Thymus (tissue), 14 donors: ENCODE results near the gene CFHR1. TPM values are rescaled to one million over a fixed set of nuclear protein-coding genes. Genes with fewer than 3 reads are reported as not detected.
"Not testable (repeated sequence)": the region's sequence is repeated elsewhere in the genome, so short reads cannot be mapped to it uniquely, and the experiment has no call there.

ENCODE experiments used
- DNase-seq, 9 donors: peaks; one replicate each; pipeline ENCODE4 v3.0.0-alpha.2; 2013; ENCODE audit warnings: low spot score in 9 of 9, low read depth in 6 of 9, missing footprints in 1 of 9
- H3K27ac ChIP-seq, 2 donors: one replicate each; pipeline ENCODE4 v1.5.1; 2013; ENCODE audit warnings: control low read depth in 1 of 2, low read depth in 1 of 2, low read length in 1 of 2, mild to moderate bottlenecking in 1 of 2, moderate library complexity in 1 of 2
- H3K27me3 ChIP-seq, 2 donors: one replicate each; pipeline ENCODE4 v1.5.1; 2013; ENCODE audit warnings: low read length in 1 of 2; ENCODE audit not compliant: control insufficient read depth in 2 of 2, insufficient read depth in 1 of 2
- H3K36me3 ChIP-seq, 2 donors: one replicate each; pipeline ENCODE4 v1.5.1; 2013; ENCODE audit warnings: low read length in 1 of 2, mild to moderate bottlenecking in 1 of 2, moderate library complexity in 1 of 2; ENCODE audit not compliant: control insufficient read depth in 2 of 2, insufficient read depth in 2 of 2
- H3K4me1 ChIP-seq, 2 donors: one replicate each; pipeline ENCODE4 v1.5.1; 2013; ENCODE audit warnings: low read length in 2 of 2; ENCODE audit not compliant: control insufficient read depth in 2 of 2, insufficient read depth in 2 of 2
- H3K4me3 ChIP-seq, 2 donors: one replicate each; pipeline ENCODE4 v1.5.1; 2013; ENCODE audit warnings: low read length in 2 of 2, control low read depth in 1 of 2, mild to moderate bottlenecking in 1 of 2
- H3K9me3 ChIP-seq, 2 donors: one replicate each; pipeline ENCODE4 v1.5.1; 2013; ENCODE audit warnings: low read length in 1 of 2, mild to moderate bottlenecking in 1 of 2; ENCODE audit not compliant: control insufficient read depth in 2 of 2, insufficient read depth in 1 of 2
- WGBS: extraction: QIAGEN DNeasy Blood & Tissue Kit; methylation state at CpG from one replicate; pipeline ENCODE4 v1.1.7; 2013; 5-methylcytosine and 5-hydroxymethylcytosine counted together
- long read RNA-seq, 10 donors: transcript quantifications; one replicate each; lab custom pipeline, GENCODE V29; 2026
- polyA plus RNA-seq: library from polyadenylated mRNA; stranded (reverse); fragments of 200-250 nt; gene quantifications from one replicate; pipeline ENCODE4 v1.2.3, GENCODE V29; 2013
- total RNA-seq: library from RNA; stranded (reverse); fragments of 120-200 nt; gene quantifications from one replicate; pipeline ENCODE4 v1.2.4, GENCODE V29; 2013
- donor health status: healthy.

The CFHR1 gene
- total RNA-seq (1.3 TPM), polyA plus RNA-seq (0.09 TPM)
- long read RNA-seq, donor 1, result 0 reads
- long read RNA-seq, donor 2, result 0 reads
- long read RNA-seq, donor 3, result 0 reads
- long read RNA-seq, donor 4, result 0 reads
- long read RNA-seq, donor 5, result 0 reads
- long read RNA-seq, donor 6, result 0 reads
- long read RNA-seq, donor 7, result 0 reads
- long read RNA-seq, donor 8, result 0 reads
- long read RNA-seq, donor 9, result 0 reads
- long read RNA-seq, donor 10, result 0 reads

DNA sequence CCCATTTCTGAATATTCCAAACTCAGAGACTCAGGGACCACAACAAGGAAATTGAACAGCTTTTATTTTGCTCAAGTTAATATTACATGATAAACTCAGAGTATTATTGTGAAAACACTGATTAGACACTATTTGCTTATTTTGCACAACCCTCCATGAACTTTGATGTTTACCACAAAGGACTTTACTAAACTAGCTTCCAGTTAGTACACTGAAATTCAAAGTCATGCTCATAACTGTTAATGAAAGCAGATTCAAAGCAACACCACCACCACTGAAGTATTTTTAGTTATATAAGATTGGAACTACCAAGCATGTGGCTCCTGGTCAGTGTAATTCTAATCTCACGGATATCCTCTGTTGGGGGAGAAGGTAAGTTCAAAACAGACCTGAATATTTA is at the start of gene CFHR1:
TSS of gene CFHR1 (plus strand) at position 201 of the 400 bp plus-strand sequence. CDS start at position 315, 114 bp downstream.
- H3K4me1 ChIP-seq, H3K4me3 ChIP-seq, H3K27me3 ChIP-seq, H3K36me3 ChIP-seq, DNase-seq, H3K27ac ChIP-seq, H3K9me3 ChIP-seq: not testable (repeated sequence)
- WGBS, result no CpG with 5 or more reads among the region's 1 CpG

DNA sequence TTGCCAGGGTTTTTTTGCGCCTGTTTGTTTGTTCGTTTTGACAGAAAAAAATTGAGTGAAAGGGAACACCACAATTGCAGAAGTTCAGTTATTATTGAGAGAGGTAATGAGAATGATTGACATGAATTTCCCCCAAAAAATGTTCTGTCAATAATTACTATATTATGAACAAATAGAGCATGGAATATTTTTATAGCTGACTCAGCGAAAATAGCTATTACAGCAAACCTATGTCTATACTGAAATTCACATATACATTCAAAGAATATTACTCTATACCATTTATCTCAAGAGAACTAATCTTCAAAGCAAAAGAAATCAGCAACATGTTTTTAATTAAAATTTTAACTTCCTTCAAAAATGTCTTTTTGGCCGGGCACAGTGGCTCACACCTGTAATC is 49.7 kb upstream of the CFHR1 start:
- not testable (repeated sequence) for H3K4me1 ChIP-seq, H3K4me3 ChIP-seq, H3K36me3 ChIP-seq, DNase-seq, H3K27ac ChIP-seq, H3K9me3 ChIP-seq, H3K27me3 ChIP-seq
- WGBS, result 100% methylated on average over 4 of the region's 4 CpGs

DNA sequence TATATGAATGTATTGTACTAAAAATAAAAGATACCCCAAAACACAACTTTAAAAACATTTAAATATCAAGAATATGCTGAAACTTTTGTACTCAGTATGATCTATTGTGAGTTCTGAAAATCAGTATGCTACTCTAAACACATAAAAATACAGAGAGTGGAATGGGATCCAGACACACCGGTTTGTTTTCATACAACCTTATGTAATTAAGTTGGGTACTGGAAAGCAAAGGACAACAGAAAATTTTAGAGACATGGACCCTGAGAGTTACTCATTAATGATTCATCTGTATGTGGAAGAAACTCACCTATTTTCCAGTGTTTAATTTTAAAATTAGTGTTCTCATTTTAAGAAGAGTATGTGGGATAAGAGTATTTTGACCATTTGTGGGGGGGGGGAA is 45.8 kb upstream of the CFHR1 start:
- Histone ChIP-seq H3K27ac (no peak overlapping the region), H3K4me3 (no peak overlapping the region), H3K9me3 (no peaks in the 10 kb centered on the region), H3K36me3 (no peaks in the 10 kb centered on the region), H3K27me3 (no peaks in the 10 kb centered on the region), H3K4me1 (no peaks in the 10 kb centered on the region)
- WGBS, result 95% methylated on average over 1 of the region's 1 CpG
- DNase-seq, result no peak

DNA sequence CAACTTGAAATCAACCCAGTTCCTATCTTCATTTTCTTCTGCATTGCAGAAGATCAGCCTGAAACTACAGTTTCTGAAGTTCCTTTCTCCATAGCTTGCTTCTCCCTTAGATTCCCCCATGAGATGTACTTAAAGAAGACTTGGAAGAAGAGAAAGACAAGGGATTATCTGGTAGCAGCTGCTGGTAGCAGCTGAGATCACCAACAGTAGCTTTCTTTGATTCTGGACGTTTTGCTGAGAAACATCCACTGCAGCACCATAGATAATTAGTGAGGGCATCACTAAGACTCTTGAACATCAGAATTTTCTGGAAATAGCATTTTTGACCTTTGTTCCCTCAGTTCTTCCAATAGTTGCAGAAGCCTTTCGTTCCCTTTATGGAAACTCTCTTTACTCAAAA is 45.4 kb upstream of the CFHR1 start:
- 81% methylated on average over 2 of the region's 2 CpGs for WGBS

DNA sequence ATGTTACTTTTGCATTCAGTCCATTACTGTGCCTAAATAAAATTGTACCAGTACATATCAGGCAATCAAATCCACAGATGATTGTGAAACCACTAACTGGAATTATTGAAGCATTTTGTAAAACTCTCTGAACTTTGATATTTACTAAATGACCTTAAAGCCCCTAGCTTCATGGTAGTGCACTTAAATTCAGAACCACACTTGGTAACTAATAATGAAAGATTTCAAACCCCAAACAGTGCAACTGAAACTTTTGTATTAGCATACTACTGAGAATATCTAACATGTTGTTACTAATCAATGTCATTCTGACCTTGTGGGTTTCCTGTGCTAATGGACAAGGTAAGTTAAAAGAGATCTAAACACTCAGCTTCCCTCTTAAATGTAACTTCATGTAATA is 44.9 kb upstream of the CFHR1 start, which contains the start of gene CFHR3:
TSS of gene CFHR3 (plus strand) at position 238 of the 400 bp plus-strand sequence. CDS start at position 285, 47 bp downstream.
- H3K4me3 ChIP-seq, result no peak within 1 kb of the TSS
- no peaks in the 10 kb centered on the region for H3K4me1 ChIP-seq
- no peak for DNase-seq
- H3K9me3 ChIP-seq, result no peaks in the 10 kb centered on the region
- H3K36me3 ChIP-seq, result no peaks in the 10 kb centered on the region
- no peak within 1 kb of the TSS for H3K27ac ChIP-seq
- no peaks in the 10 kb centered on the region for H3K27me3 ChIP-seq

More for the DNA sequence above, 45.4 kb upstream of the CFHR1 start:
- no peaks in the 10 kb centered on the region for H3K9me3 ChIP-seq
- H3K27me3 ChIP-seq, result no peaks in the 10 kb centered on the region
- no peak overlapping the region for H3K27ac ChIP-seq
- no peak for DNase-seq
- H3K4me3 ChIP-seq, result no peak overlapping the region
- H3K36me3 ChIP-seq, result no peaks in the 10 kb centered on the region
- H3K4me1 ChIP-seq, result no peaks in the 10 kb centered on the region

DNA sequence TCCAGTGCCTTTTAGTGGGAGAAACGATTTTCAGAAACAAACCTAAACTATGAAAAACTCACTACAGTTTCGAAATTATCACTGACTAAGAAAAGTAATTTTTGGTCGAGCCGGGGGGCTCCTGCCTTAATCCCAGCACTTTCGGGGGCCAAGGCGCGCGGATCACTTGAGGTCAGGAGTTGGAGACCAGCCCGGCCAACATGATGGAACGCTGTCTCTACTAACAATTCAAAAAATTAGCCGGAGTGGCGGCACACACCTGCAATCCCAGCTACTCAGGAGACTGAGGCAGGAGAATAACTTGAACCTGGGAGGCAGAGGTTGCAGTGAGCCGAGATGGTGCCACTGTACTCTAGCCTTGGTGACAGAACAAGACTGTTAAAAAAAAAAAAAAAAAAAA is 41.9 kb upstream of the CFHR1 start:
- Histone ChIP-seq H3K36me3 (no peaks in the 10 kb centered on the region), H3K27me3 (no peaks in the 10 kb centered on the region), H3K9me3 (no peaks in the 10 kb centered on the region), H3K27ac (no peak overlapping the region), H3K4me1 (no peaks in the 10 kb centered on the region), H3K4me3 (no peak overlapping the region)
- 93% methylated on average over 13 of the region's 13 CpGs for WGBS
- DNase-seq, result no peak

DNA sequence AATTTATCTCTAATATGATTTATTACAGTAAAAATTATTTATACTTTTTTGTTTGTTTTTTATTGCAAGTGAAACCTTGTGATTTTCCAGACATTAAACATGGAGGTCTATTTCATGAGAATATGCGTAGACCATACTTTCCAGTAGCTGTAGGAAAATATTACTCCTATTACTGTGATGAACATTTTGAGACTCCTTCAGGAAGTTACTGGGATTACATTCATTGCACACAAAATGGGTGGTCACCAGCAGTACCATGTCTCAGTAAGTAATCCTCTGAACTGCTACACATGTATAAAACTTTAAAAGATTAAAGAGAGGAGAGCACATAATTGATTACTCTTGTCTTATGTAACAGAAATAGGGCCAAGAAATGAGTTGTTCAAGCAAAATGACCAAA is 40.4 kb upstream of the CFHR1 start:
- no peaks in the 10 kb centered on the region for H3K9me3 ChIP-seq
- H3K36me3 ChIP-seq, result no peaks in the 10 kb centered on the region
- no peak overlapping the region for H3K27ac ChIP-seq
- no peaks in the 10 kb centered on the region for H3K27me3 ChIP-seq
- H3K4me3 ChIP-seq, result no peak overlapping the region
- no peaks in the 10 kb centered on the region for H3K4me1 ChIP-seq
- WGBS, result 100% methylated on average over 1 of the region's 1 CpG
- no peak for DNase-seq

DNA sequence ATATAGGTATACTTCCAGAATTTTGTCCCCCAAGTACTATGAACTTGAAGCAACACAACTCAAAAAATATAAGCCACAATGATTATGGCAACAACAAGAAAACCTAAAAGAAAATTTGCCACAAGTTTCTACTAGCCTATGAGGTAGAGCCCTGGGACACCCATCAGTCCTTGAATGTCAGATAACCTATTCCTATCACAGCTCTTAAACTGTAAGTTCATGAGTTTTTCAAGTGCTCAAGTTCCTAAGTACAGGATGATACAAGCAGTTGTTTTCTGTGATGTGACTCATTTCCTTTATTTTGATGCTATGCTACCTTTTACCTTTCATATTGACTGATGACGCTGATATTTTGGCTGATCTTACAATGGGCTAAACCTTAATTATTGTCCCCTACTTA is 28.3 kb upstream of the CFHR1 start:
- H3K4me3 ChIP-seq, H3K36me3 ChIP-seq, H3K27ac ChIP-seq, DNase-seq, H3K27me3 ChIP-seq, H3K4me1 ChIP-seq, H3K9me3 ChIP-seq: not testable (repeated sequence)
- WGBS, result 100% methylated on average over 1 of the region's 1 CpG

DNA sequence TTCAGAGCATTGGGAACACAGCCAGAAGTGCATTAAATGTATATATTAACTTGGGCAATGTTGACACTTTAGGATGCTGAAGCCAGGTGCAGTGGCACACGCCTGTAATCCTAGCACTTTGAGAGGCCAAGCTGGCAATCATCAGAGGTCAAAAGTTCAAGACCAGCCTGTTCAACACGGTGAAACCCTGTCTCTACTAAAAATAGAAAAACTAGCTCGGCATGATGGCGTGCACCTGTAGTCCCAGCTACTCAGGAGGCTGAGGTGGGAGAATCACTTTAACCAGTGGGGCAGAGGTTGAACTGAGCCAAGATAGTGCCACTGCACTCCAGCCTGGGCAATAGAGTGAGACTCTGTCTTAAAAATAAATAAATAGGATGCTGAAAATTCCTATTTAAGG is 25.4 kb upstream of the CFHR1 start:
- H3K27ac ChIP-seq, H3K36me3 ChIP-seq, H3K4me1 ChIP-seq, H3K27me3 ChIP-seq, H3K4me3 ChIP-seq, DNase-seq, H3K9me3 ChIP-seq: not testable (repeated sequence)
- WGBS, result 86% methylated on average over 4 of the region's 4 CpGs

DNA sequence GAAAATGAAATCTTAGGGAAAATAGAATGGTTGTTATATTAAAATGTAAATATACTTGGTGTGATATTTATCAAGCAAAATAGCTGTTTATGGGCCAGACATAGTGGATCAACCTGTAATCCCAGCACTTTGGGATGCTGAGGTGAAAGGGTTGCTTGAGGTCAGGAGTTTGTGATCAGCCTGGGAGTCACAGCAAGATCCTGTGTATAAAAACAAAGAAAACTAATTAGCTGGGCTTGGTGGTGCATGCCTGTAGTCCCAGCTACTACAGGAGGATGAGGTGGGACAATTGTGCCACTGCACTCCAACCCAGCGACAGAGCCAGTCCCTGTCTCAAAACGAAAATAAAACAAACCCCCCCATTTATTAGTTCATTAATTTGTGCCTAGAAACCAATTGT is 21.6 kb upstream of the CFHR1 start:
- H3K4me1 ChIP-seq, result no peaks in the 10 kb centered on the region
- H3K27me3 ChIP-seq, result no peaks in the 10 kb centered on the region
- no peaks in the 10 kb centered on the region for H3K36me3 ChIP-seq
- no peak overlapping the region for H3K27ac ChIP-seq
- 35% methylated on average over 2 of the region's 2 CpGs for WGBS
- DNase-seq, result no peak
- no peak overlapping the region for H3K4me3 ChIP-seq
- H3K9me3 ChIP-seq, result no peaks in the 10 kb centered on the region
